Transverse colon (tissue), 4 donors: ENCODE results near the gene SLC35E4. TPM values are rescaled to one million over a fixed set of nuclear protein-coding genes. Genes with fewer than 3 reads are reported as not detected.

Experiments
- DNase-seq: peaks from one replicate; pipeline ENCODE4 v3.0.0-alpha.2; 2019
- H3K27ac ChIP-seq, 4 donors: fragments of 200-600 bp; sonication (generic); 2 replicates each; pipeline ENCODE4 v1.5.1; 2016 to 2018; ENCODE audit warnings: inconsistent platforms in 4 of 4
- H3K27me3 ChIP-seq: fragments of 200-600 bp; sonication (generic); 2 replicates; pipeline ENCODE4 v1.5.1; 2017; ENCODE audit warnings: inconsistent platforms
- H3K36me3 ChIP-seq, 4 donors: fragments of 200-600 bp; sonication (generic); 2 replicates each; pipeline ENCODE4 v1.5.1; 2017 to 2019; ENCODE audit warnings: inconsistent platforms in 4 of 4
- H3K4me1 ChIP-seq, 4 donors: fragments of 200-600 bp; sonication (generic); 2 replicates each; pipeline ENCODE4 v1.5.1; 2017 to 2020; ENCODE audit warnings: inconsistent platforms in 4 of 4
- H3K4me3 ChIP-seq, 4 donors: fragments of 200-600 bp; sonication (generic); 1 replicate in 1 of 4; 2 replicates in 3 of 4; pipeline versions ENCODE4 v1.5.1 to v1.6.1; 2017 to 2019; ENCODE audit warnings: inconsistent platforms in 4 of 4
- H3K9me3 ChIP-seq, 2 donors: fragments of 200-600 bp; sonication (generic); 2 replicates each; pipeline ENCODE4 v1.5.1; 2017 to 2019; ENCODE audit warnings: inconsistent platforms in 2 of 2
- CTCF ChIP-seq, 5 experiments: fragments of 200-600 bp in 3 of 5; fragments of 450-650 bp in 2 of 5; sonication (generic) in 3 of 5; IDR thresholded peaks; 1 replicate in 2 of 5; 2 replicates in 3 of 5; pipeline ENCODE4 v1.5.1; 2016 to 2017; ENCODE audit warnings: antibody characterized with exemption in 5 of 5, inconsistent platforms in 3 of 5, mild to moderate bottlenecking in 2 of 5, moderate library complexity in 1 of 5
- EP300 ChIP-seq: sonication (generic); formaldehyde crosslinking; IDR thresholded peaks from one replicate; pipeline ENCODE4 v1.6.1; 2017; ENCODE audit warnings: antibody characterized with exemption, low read depth
- POLR2A ChIP-seq: fragments of 450-650 bp; IDR thresholded peaks from one replicate; pipeline ENCODE4 v1.6.1; 2016; ENCODE audit warnings: antibody characterized with exemption, mild to moderate bottlenecking, moderate library complexity
- POLR2AphosphoS5 ChIP-seq, 3 donors: sonication (generic); formaldehyde crosslinking; IDR thresholded peaks; one replicate each; pipeline ENCODE4 v1.6.1; 2016; ENCODE audit warnings: antibody characterized with exemption in 3 of 3
- WGBS, 2 donors: methylation state at CpG; one replicate each; pipeline ENCODE4 v1.1.5; 2018; ENCODE audit warnings: low coverage in 1 of 2; 5-methylcytosine and 5-hydroxymethylcytosine counted together
- in situ Hi-C, 4 donors: fragments of 200-750 bp; cut with MboI; loops; one replicate each; pipeline versions ENCODE4 v1.15.0 to v1.15.1; 2017; ENCODE audit warnings: low sequenced_read_pairs in 3 of 4, low pct_ligation_motif_present in 1 of 4, low pct_unique_long_range_greater_than_20kb in 1 of 4
- intact Hi-C: fragments of 100-400 bp; cut with DNase I; formaldehyde crosslinking; loops from one replicate; pipeline ENCODE4 v1.15.1; 2023; ENCODE audit warnings: low total_unique reads
- total RNA-seq, 4 donors: library from RNA; depleted of rRNA; stranded (reverse); fragments of >200 nt; gene quantifications; one replicate each; pipeline ENCODE4 v1.1.0, GENCODE V29; 2016

SLC35E4 gene
- total RNA-seq, 4 donors from 2014 or later = 6.4 to 21.3 (median 15.7) TPM

- Histone ChIP-seq H3K27ac (peak overlapping the region; percentile 80 to 90 (median 86)), H3K27me3 (no peaks in the 10 kb centered on the region), H3K4me3 (peak overlapping the region; percentile 39 to 67 (median 54)), H3K4me1 (peaks cover 36 to 62% (median 44%) of the 10 kb centered on the region in 4 donors), H3K36me3 (no peaks in the 10 kb centered on the region), H3K9me3 (no peaks in the 10 kb centered on the region)
- in situ Hi-C loops (no loop called here), intact Hi-C loops (no loop called here)
- 78 to 82% methylated on average over 5 to 7 of the region's 7 CpGs for WGBS, 2 donors
- TF ChIP-seq CTCF (IDR thresholded peaks at IDR 0.05) (no peak), POLR2A (no peak), EP300 (no peak), POLR2AphosphoS5 (IDR thresholded peaks at IDR 0.05) (no peak)
- DNase-seq = no peak
These were observed 28.2 kb upstream of the SLC35E4 start for GRCh38 chr22:30607300-30607930.

- Histone ChIP-seq H3K27me3 (no peaks in the 10 kb centered on the region), H3K4me3 (peak overlapping the region in 1 of 4 donors; percentile 67), H3K36me3 (no peaks in the 10 kb centered on the region), H3K4me1 (peaks cover 36 to 62% (median 44%) of the 10 kb centered on the region in 4 donors), H3K9me3 (no peaks in the 10 kb centered on the region), H3K27ac (peak overlapping the region; percentile 80 to 90 (median 86))
- TF ChIP-seq EP300 (no peak), POLR2AphosphoS5 (IDR thresholded peaks at IDR 0.05) (no peak), POLR2A (no peak), CTCF (IDR thresholded peaks at IDR 0.05) (no peak)
- in situ Hi-C loops (no loop called here), intact Hi-C loops (no loop called here)
- 76 to 79% methylated on average over 3 to 7 of the region's 7 CpGs for WGBS, 2 donors
- DNase-seq = no peak
These were observed 27.6 kb upstream of the SLC35E4 start for GRCh38 chr22:30607939-30608338.

GRCh38 chr22:30609260-30610185 is 26.1 kb upstream of the SLC35E4 start:
- no peaks in the 10 kb centered on the region for H3K36me3 ChIP-seq
- TF ChIP-seq CTCF (IDR thresholded peaks at IDR 0.05) = no peak
- TF ChIP-seq POLR2A = peak; percentile 53
- TF ChIP-seq EP300 = no peak
- peak; percentile 60 to 78 (median 61) for TF ChIP-seq POLR2AphosphoS5 (IDR thresholded peaks at IDR 0.05)

GRCh38 chr22:30610299-30610698 is 25.3 kb upstream of the SLC35E4 start:
- H3K27ac ChIP-seq = peak overlapping the region in 3 of 4 donors; percentile 80 to 90 (median 88)
- H3K4me1 ChIP-seq = peaks cover 36 to 44% (median 39%) of the 10 kb centered on the region in 4 donors
- no peak for DNase-seq
- no peaks in the 10 kb centered on the region for H3K27me3 ChIP-seq
- H3K4me3 ChIP-seq = no peak overlapping the region
- 60 to 71% methylated on average over 2 to 7 of the region's 7 CpGs for WGBS, 2 donors
- H3K9me3 ChIP-seq = no peaks in the 10 kb centered on the region
- TF ChIP-seq EP300 = no peak
- TF ChIP-seq POLR2A = no peak
- TF ChIP-seq CTCF (IDR thresholded peaks at IDR 0.05) = no peak
- peak in 1 of 3 donors; percentile 20 for TF ChIP-seq POLR2AphosphoS5 (IDR thresholded peaks at IDR 0.05)
- in situ Hi-C loops (no loop called here), intact Hi-C loops (no loop called here)
- no peaks in the 10 kb centered on the region for H3K36me3 ChIP-seq

More at GRCh38 chr22:30609260-30610185, 26.1 kb upstream of the SLC35E4 start:
- in situ Hi-C loops = no loop called here
- DNase-seq = peak; percentile 82
- WGBS, 2 donors = 38 to 43% methylated on average over 10 to 17 of the region's 17 CpGs
- no peaks in the 10 kb centered on the region for H3K9me3 ChIP-seq
- no peaks in the 10 kb centered on the region for H3K27me3 ChIP-seq
- peak overlapping the region; percentile 80 to 90 (median 86) for H3K27ac ChIP-seq
- intact Hi-C loops = no loop called here
- H3K4me1 ChIP-seq = peaks cover 36 to 48% (median 41%) of the 10 kb centered on the region in 4 donors
- no peak overlapping the region for H3K4me3 ChIP-seq
